HG03432 (cell line): Measurements from ENCODE around the gene DBP.
"Not testable (repeated sequence)": the region's sequence is repeated elsewhere in the genome, so short reads cannot be mapped to it uniquely, and the experiment has no call there.

Source experiments
- ATAC-seq: cut with Tn5 transposase; IDR thresholded peaks from one replicate; pipeline ENCODE4 v1.9.1; 2021; ENCODE audit warnings: mild to moderate bottlenecking, moderate library complexity; ENCODE audit not compliant: unreplicated experiment

Gene DBP, protein sequence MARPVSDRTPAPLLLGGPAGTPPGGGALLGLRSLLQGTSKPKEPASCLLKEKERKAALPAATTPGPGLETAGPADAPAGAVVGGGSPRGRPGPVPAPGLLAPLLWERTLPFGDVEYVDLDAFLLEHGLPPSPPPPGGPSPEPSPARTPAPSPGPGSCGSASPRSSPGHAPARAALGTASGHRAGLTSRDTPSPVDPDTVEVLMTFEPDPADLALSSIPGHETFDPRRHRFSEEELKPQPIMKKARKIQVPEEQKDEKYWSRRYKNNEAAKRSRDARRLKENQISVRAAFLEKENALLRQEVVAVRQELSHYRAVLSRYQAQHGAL

DNA sequence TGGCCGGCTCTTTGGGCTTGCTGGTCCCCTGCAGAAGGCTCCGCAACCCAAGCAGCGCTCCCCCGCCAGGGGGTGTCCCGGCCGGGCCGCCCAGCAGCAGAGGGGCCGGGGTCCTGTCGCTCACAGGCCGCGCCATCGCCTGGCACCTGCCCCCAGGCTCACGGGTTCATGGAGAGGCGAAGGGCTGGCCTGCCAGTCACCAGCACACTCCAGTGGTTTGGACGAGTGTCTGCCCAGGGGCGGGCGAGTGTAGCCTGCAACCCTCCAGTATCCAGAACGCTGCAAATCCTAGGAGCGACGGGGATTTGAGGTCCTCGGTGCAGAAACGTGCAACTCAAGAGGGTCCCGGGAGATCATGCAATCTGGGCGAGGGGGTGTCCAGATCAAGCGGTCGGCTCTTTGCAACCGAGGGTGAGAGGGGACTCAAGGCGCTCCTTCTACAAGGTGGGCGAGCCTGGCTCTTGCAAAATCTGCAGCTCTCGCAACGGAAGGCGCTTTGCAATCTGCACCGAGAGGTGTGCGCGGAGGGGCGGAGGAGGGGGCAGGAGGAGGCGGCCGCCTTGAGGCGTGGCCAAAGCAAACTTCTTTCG lies at the start of gene DBP:
Gene DBP, minus strand, starts transcription at position 521 of the 590 bp plus-strand sequence. Its CDS starts 385 bp downstream, at position 136.
- ATAC-seq: peak; percentile 0

DNA sequence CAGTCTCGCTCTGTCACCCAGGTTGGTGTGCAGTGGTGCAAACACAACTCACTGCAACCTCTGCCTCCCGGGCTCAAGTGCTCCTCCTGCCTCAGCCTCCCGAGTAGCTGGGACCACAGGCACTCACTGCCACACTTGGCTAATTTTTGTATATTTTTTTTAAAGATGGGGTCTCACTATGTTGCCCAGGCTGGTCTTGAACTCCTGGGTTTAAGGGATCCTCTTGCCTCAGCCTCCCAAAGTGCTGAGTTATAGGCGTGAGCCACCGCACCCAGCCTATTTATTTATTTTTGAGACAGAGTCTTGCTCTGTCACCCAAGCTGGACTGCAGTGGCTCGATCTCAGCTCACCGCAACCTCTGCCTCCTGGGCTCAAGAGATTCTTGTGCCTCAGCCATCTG lies 49.5 kb upstream of the DBP start:
- ATAC-seq: not testable (repeated sequence)

DNA sequence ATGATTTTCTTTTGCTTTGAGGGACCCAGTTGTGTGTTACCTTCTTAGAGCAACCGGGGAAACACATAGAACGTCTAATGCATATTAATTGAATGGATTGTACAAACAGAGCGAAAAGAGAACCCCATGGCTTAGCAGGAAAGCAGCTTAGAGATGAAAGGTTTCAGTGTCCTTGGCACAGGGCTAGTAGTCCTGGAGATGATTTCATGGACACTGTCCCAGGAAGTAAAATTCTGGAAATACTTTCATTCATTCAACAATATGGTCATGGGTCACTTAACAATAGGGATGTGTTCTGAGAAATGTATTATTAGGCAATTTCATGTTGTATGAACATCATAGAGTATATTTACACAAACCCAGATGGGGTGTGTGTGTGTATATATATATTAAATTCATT lies 48.9 kb upstream of the DBP start:
- no peak for ATAC-seq

DNA sequence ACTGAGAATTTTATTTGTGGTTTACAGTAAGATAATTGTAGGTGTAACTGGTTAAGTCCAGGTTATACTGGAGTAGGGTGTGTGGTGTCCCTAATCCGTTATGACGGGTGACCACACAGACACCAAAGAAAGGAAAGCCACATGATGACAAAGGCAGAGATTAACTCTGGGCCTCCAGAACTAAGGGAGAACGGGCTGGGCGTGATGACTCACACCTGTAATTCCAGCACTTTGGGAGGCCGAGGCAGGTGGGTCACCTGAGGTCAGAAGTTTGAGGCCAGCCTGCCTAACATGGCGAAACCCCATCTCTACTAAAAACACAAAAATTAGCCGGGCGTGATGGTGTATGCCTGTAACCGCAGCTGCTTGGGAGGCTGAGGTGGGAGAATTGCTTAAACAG lies 48.4 kb upstream of the DBP start:
- no peak for ATAC-seq

DNA sequence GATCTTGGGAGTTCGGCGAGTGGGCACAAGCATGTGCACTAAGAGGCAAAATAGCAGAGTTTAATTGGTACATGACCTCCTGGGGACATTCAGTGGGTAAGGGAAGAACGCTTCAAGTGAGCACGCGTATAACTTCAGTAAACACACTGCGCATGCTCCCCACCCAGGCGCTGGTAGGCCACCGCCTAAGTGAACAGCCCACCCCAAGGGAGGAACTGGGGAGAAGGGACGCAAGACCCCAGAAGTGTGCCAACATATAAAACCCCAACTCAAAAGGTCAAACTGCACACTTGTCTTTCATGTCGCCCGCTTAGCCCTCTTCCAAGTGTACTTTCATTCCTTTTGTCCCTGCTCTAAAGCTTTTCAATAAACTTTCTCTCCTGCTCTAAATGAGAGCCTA lies 46.2 kb upstream of the DBP start:
- no peak for ATAC-seq

DNA sequence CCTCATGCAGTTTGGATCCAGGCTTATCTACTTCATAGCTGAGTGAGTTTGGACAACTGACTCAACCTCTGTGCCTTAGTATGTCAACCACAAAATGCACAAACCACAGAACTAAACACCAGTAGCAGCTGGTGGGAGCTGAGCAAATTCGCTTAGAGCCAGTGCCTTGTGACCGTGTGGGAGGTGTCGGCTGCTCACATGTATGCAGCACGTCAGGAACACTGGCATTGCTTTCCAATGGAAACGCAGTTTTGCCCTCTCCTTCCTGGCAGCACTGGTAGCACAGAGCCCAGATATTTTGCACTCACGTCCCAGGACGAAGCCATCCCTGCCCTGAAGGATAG lies 43.9 kb upstream of the DBP start:
- no peak for ATAC-seq

DNA sequence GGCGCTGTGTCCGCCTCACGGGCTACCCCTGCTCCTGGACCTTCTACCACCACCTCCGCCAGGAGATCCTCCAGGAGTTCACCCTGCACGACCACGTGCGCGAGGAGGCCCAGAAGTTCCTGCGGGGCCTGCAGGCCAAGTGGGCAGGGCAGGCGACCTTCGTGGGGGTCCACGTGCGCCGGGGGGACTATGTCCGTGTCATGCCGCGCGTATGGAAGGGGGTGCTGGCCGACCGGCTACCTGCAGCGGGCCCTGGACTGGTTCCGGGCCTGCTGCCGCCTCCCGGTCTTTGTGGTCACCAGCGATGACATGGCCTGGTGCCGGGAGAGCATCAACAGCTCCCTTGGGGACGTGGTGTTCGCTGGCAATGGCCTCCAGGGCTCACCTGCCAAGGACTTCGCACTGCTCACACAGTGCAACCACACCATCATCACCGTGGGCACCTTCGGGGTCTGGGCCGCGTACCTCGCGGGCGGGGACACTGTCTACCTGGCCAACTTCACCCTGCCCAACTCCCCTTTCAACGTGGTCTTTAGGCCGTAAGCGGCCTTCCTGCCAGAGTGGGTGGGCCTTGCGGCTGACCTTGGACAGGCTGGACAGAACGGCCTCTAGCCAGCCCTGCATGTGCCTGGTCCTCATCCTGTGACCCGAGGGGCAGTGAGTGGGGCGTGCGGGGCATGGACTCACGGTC lies 43.4 kb upstream of the DBP start:
- ATAC-seq: no peak

DNA sequence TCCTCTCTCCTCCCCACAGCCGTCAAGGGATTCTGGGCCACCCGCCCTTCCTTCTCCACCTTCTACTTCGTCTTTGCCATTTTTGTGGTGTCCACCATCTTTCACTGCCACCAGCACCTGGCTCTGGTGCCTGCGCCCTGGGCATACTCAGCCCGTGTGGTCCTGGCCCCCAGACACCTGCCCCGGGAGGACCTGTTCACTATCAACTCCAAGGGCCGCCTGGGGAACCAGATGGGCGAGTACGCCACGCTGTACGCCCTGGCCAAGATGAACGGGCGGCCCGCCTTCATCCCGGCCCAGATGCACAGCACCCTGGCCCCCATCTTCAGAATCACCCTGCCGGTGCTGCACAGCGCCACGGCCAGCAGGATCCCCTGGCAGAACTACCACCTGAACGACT lies 42.8 kb upstream of the DBP start:
- not testable (repeated sequence) for ATAC-seq

DNA sequence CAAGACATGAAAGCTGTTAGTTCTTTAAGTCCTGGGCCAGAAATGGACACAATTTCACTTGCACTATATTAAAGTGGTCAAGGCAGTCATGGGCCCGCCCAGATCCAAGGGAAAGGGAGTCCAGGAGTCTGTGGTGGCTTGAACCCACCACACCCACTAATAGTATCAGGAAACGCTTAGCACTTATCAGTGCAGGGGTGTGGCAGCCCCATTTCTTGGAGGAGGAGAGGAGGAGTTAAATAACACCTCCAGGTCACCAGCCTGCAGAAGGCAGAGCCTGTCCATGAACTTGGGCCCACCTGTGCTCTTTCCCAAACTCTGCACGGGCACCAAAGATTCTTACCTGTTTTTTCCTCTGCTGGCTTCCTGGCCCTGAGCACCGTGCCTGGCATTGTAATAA lies 41.0 kb upstream of the DBP start:
- no peak for ATAC-seq

DNA sequence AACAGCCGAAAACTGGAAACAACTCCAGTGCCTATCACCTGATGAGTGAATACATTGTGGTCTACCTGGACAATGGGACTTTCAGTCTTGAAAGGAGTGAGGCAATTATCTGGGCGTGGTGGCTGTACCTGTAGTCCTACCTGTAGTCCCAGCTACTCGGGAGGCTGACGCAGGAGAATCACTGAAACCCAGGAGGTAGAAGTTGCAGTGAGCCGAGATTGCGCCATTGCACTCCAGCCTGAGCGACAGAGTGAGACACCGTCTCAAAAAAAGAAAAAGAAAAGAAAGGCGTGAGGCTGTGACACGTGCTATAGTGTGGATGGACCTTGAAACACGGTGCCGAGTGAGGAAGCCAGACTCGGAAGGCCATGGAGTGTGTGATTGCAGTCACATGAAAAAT lies 39.7 kb upstream of the DBP start:
- no peak for ATAC-seq

DNA sequence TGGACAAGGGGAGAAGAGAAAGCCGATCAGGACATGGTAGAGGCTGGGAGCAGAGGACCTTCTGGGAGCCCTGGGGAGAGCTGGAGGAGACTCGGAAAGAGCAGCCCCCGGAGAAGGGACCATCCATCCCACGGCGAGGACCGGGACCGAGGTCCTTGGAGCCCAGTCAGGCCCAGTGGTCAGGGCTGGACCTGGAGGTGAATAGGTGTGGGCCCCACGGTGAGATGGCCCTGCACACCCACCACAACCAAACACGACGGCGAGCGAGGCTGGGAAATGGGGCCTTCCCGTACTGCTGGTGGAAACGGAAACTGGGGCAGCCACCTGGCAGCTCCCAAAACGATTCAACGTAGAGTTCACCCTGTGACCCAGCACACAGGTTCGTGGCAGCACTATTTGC lies 39.3 kb upstream of the DBP start:
- no peak for ATAC-seq

DNA sequence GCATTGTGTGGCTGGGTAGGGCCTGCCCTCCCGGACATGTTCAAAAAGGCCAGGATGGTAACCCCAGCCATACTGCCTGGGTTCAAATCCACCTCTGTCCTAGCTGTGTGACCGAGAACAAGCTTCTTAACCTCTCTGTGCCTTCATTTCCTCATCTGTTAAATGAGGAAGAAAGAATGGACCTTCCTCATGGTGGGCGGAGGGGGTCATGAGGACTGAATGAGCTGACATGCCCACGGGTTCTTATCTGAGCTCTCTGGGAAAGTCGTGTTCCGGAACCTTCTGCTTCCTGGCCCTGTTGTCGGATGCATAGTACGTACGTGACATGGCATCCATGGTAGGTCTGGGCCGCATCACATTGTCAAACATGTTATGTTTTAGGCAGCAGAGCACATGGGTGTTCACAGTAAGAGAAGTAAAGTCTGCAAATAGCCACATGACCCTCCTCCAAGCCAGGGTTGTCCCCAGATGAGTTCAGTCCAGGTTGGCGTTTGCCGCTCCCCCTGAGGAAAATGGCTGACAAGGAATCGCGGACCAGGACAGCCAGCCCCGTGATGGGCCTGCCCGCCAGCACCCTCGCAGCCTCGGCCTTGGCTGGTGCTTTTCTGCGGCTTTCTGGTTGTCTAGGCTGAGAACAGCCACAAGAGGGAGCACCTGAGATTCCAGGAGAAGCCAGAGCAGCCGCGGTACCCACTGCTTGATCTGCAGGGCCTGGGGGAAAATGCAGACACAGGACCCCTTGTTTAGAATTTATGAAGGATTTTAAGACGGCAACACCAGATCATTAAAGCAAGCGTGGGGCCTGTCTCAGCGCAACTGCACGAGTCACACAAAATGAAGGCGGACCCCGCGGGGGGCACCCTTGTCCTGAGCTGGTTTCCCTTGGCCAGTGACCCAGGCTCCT lies 38.0 kb upstream of the DBP start:
- ATAC-seq: no peak

DNA sequence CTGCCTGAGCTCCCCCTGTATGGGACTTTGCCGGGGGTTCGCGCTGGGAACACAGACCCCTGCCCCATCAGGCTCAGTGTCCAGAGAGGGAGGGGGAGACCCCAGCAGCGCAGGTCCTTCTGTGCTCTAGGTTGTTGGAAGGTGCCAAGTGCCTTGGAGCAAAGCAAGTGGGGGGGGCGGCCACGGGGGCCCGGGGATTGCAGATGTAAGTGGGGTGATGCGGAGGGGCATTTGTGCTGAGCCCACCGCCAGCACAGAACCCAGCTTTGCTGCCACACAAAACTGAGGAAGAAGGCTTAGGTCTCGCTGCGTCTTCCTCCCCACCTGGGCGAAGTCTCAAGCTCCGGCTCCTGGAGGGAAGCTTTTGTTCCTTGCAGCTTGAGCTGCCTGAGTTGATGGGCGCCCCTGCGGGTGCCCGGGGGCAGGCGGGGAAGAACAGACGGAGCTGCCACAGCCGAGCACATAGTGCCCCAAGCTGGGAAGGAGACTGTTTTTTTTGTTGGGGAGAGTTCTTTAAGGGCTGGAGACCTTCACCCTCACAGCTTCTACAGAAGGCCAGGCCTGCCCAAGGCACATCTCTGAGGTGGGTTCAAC lies 37.1 kb upstream of the DBP start:
- no peak for ATAC-seq

DNA sequence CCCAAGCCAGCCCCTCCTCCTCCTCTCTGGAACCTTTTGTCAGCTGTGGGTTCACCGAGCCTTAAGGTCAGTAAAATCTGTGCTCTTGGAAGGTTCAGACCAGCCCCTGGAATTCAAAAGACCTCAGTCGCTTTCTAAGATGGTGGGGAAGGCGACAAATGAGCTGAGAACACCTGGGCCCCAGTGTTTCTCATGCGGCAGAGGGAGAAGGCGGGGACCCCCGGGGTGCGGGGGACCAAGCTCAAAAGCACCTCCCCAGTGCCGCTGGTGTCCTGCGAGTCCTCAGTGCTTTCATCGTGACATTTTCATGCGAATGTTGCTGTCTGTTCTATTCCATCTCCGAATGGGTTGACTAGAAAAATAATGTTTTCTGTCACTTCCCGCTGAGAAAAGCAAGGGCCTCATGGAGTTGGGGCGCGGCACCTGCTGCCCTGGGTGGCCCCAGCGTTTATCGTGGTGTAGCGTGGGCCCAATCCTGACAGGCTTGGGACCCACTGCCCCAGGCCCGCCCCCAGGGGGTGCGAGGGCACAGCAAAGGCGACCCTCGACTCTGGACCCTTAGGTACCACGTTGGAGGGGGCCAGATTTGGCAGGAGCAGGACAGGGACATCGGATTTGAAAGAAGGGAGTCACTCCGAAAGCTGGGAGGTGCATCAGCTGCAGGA lies 36.4 kb upstream of the DBP start:
- ATAC-seq: no peak

DNA sequence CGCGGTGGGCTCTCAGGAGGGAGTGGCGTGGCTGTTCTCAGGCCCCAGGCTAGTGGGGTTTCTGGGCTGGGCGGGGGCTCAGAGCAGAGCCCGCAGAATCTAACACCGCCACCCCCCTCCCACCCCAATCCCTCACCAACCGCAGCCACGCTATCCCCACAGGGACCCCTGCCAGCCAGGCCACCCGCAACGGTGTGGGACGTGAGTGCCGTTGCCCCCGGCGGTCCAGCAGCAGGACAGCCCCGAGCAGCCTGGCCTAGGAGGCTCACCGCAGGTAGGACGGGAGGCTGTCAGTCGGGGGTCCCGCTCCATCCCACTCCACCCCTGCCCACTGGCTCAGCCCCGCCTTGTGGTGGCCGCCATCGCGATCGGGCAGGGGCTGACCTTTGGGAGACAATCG lies 35.8 kb upstream of the DBP start, which contains the start of gene NTN5:
Gene NTN5, minus strand, starts transcription at position 24 of the 400 bp plus-strand sequence. CDS start 2,031 bp downstream, outside the sequence.
- ATAC-seq: no peak

DNA sequence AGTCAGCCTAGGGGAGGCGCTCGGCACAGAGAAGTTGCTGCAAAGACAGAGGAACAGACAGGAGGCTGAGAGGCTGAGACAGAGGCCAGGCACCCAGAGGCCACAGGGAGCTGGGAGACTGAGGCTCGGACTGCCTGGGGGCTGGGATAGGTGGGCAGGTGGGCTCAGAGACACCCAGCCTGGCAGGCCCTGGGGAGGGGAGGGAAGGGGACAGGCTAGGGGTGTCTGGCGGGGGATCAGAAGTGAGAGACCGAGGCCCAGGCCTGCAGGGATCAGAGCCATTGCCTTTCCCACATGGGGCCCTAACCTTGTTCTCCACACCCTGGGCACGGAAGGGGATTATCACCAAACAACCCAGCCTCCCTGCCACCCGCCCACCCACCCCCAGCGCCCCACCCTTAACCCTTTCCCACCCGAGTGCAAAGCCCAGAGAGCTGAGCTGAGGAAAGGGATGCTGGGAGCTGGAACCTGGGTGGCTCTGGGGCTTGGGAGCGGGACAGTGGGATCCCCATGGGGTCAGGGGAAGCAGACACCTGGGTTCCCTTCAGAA lies 34.3 kb upstream of the DBP start:
- ATAC-seq: no peak

DNA sequence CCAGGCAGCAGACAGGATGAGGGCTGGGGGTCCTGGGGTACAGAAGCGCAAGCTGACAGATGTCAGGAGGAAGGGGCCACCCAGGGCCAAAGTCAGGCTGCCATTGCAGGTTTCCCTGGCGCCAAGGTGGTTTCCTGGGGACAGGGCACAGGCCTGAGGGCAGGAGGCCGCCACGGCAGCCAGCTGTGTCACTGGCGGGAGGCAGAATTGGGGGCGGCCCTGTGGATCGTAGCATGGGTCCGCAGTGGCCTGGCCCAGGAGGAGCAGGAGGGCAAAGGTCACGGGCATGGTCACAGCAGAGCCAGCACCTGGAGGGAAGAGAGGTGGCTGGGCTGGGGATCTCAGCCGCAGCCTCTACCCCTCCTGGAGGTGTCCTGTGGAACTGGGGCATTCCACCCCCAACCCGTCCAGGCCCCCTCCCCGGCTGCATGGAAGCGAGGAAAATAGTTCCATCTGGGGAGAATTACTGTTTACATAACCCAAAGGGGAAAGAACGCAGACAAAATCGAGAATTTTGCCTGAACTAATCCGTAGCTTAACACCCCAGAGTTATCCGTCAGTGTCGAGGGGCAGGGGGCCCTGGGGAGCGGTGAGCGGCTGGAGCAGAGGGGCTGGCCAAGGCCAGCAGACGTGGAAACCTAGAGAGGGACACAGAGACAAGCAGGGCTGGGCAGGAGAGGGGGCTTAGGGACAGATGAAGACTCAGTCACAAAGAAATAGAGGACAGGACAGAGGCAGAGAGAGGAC lies 33.7 kb upstream of the DBP start:
- ATAC-seq: no peak

DNA sequence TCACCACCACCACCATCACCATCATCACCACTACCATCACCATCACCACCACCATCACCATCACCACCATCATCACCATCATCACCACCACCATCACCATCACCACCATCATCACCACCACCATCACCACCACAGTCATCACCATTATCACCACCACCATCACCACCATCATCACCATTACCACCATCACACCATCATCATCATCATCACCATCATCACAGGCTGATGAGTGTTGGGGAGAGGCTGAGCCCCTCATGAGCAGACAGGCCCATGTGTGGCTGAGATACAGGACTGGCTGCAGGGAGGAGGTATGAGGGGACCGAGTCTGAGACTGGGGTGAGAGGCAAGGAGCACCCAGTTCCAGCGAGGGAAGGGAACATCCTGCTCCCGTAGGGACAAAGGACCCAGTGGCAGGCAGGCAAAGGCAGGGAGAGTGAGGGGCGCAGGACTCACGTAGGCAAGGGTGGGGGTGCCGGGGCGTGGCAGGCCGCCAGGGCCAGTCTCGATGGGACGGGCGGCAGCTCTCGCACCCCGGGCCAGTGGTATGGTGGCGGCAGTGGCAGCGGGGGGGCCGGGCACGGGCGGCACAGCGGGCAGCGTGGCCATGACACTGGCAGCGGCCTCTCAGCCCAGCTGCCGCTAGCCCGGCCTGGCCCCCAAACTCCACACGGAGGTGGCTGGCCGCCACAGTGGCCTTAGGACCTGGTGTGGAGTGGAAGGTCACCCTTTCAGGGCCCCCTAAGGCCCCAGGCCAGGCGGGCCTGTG lies 32.9 kb upstream of the DBP start:
- ATAC-seq: no peak

DNA sequence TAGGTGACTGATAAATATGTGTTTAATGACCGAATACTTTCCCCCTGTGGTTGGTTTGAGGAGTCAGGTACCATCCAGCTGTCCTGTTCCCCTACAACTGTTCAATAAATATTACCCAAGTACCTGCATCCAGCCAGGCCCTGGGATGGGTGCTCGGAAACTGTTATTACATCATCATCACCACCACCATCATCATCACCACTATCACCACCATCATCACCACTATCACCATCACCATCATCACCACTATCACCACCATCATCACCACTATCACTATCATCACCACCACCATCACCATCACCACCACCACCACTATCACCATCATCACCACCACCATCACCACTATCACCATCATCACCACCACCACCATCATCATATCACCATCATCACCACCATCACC lies 31.6 kb upstream of the DBP start:
- no peak for ATAC-seq
